Neural progenitor cell (in vitro differentiated cells): ENCODE measurements around the gene BEND6. TPM values are rescaled to one million over a fixed set of nuclear protein-coding genes. Genes with fewer than 3 reads are reported as not detected.

Source experiments
- DNase-seq: peaks from one replicate; pipeline ENCODE4 v3.0.0-alpha.2; 2016; ENCODE audit warnings: low spot score
- H2AFZ ChIP-seq: fragments of 200-600 bp; sonication (generic); replicated peaks from 2 replicates; pipeline ENCODE4 v1.6.1; 2016; ENCODE audit warnings: antibody characterized with exemption
- H3F3A ChIP-seq: fragments of 200-600 bp; sonication (generic); 2 replicates; pipeline ENCODE4 v1.6.1; 2016; ENCODE audit warnings: antibody characterized with exemption, low read depth
- H3K27ac ChIP-seq: fragments of 200-600 bp; sonication (generic); 2 replicates; pipeline ENCODE4 v1.5.1; 2016; ENCODE audit warnings: mild to moderate bottlenecking
- H3K27me3 ChIP-seq: fragments of 200-600 bp; sonication (generic); 2 replicates; pipeline ENCODE4 v1.6.1; 2016; ENCODE audit warnings: mild to moderate bottlenecking, moderate library complexity
- H3K36me3 ChIP-seq: fragments of 200-600 bp; sonication (generic); 2 replicates; pipeline ENCODE4 v1.5.1; 2016
- H3K4me1 ChIP-seq: fragments of 200-600 bp; sonication (generic); 2 replicates; pipeline ENCODE4 v1.6.1; 2016; ENCODE audit warnings: mixed run types
- H3K4me2 ChIP-seq: fragments of 200-600 bp; sonication (generic); 2 replicates; pipeline ENCODE4 v1.6.1; 2016
- H3K4me3 ChIP-seq: fragments of 200-600 bp; sonication (generic); 2 replicates; pipeline ENCODE4 v1.5.1; 2016
- H3K79me2 ChIP-seq: fragments of 200-600 bp; sonication (generic); 2 replicates; pipeline ENCODE4 v1.6.1; 2016; ENCODE audit warnings: low read depth
- H3K9ac ChIP-seq: fragments of 200-600 bp; sonication (generic); 2 replicates; pipeline ENCODE4 v1.6.1; 2016
- H3K9me3 ChIP-seq: fragments of 200-600 bp; sonication (generic); 2 replicates; pipeline ENCODE4 v1.5.1; 2016; ENCODE audit warnings: low read depth
- H4K20me1 ChIP-seq: fragments of 200-600 bp; sonication (generic); 2 replicates; pipeline ENCODE4 v1.6.1; 2016; ENCODE audit warnings: low read depth
- H3K27ac Mint-ChIP-seq: 3 replicates; pipeline ENCODE4 v1.8.0; 2021; ENCODE audit warnings: mixed read lengths
- H3K27me3 Mint-ChIP-seq: 2 replicates; pipeline ENCODE4 v1.8.0; 2022; ENCODE audit warnings: low read depth, mild to moderate bottlenecking, inconsistent platforms, moderate library complexity, mixed read lengths; ENCODE audit not compliant: insufficient read depth
- H3K36me3 Mint-ChIP-seq: 3 replicates; pipeline ENCODE4 v1.8.0; 2021; ENCODE audit warnings: mixed read lengths
- H3K4me1 Mint-ChIP-seq: 3 replicates; pipeline ENCODE4 v1.8.0; 2021; ENCODE audit warnings: mixed read lengths
- H3K4me3 Mint-ChIP-seq: 3 replicates; pipeline ENCODE4 v1.8.0; 2021; ENCODE audit warnings: mild to moderate bottlenecking, moderate library complexity, mixed read lengths
- H3K9me3 Mint-ChIP-seq: 3 replicates; pipeline ENCODE4 v1.8.0; 2020; ENCODE audit warnings: mixed read lengths
- EZH2 ChIP-seq: fragments of 200-600 bp; sonication (generic); IDR thresholded peaks from 2 replicates; pipeline ENCODE4 v1.6.1; 2017; ENCODE audit warnings: antibody characterized with exemption, mild to moderate bottlenecking, moderate library complexity
- EZH2phosphoT487 ChIP-seq: fragments of 200-600 bp; sonication (generic); IDR thresholded peaks from 2 replicates; pipeline ENCODE4 v1.6.1; 2017; ENCODE audit warnings: antibody characterized with exemption
- total RNA-seq: library from RNA; depleted of rRNA; stranded (reverse); fragments of >200 nt; gene quantifications from 2 replicates; pipeline ENCODE4 v1.2.3, GENCODE V29; 2015; ENCODE audit warnings: low replicate concordance
- TF ChIP-seq, protein P1 (sequence below): fragments of 200-600 bp; sonication (generic); IDR thresholded peaks from 2 replicates; pipeline ENCODE4 v1.5.1; 2017; ENCODE audit warnings: antibody characterized with exemption, mild to moderate bottlenecking

Gene BEND6
- total RNA-seq, 1 donor from 2014 or later: 2.4 TPM

DNA sequence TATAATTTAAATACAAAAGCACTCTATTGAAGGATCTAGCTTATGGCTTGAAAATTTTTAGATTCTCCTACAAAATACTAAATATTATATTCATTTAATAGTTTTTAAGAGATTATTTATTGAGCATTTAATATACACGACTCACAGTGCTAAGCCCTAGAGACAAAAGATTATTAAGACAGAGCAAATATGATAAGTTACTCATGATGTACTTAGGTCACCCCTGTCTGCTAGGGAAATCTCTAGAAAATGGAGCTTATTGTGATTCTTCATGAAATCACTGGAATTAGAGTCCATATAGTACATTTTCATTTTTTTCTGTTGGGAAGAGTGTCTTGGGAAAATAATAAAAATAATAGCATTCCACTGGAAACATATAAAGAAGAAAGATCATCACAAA lies 37.8 kb downstream of the BEND6 start:
- Histone ChIP-seq H3K9ac (no peak overlapping the region), H2AFZ (no peak overlapping the region), H4K20me1 (no peaks in the 10 kb centered on the region), H3K9me3 (no peaks in the 10 kb centered on the region), H3K79me2 (no peaks in the 10 kb centered on the region), H3K4me1 (no peaks in the 10 kb centered on the region), H3K27ac (no peak overlapping the region), H3F3A (no peaks in the 10 kb centered on the region), H3K4me2 (no peak overlapping the region), H3K4me3 (no peak overlapping the region), H3K27me3 (no peaks in the 10 kb centered on the region), H3K36me3 (no peaks in the 10 kb centered on the region)
- TF ChIP-seq EZH2: no peak
- TF ChIP-seq, protein P1, sequence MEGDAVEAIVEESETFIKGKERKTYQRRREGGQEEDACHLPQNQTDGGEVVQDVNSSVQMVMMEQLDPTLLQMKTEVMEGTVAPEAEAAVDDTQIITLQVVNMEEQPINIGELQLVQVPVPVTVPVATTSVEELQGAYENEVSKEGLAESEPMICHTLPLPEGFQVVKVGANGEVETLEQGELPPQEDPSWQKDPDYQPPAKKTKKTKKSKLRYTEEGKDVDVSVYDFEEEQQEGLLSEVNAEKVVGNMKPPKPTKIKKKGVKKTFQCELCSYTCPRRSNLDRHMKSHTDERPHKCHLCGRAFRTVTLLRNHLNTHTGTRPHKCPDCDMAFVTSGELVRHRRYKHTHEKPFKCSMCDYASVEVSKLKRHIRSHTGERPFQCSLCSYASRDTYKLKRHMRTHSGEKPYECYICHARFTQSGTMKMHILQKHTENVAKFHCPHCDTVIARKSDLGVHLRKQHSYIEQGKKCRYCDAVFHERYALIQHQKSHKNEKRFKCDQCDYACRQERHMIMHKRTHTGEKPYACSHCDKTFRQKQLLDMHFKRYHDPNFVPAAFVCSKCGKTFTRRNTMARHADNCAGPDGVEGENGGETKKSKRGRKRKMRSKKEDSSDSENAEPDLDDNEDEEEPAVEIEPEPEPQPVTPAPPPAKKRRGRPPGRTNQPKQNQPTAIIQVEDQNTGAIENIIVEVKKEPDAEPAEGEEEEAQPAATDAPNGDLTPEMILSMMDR: no peak
- TF ChIP-seq EZH2phosphoT487: no peak
- DNase-seq: no peak
- no peaks in the 10 kb centered on the region for H3K9me3 Mint-ChIP-seq
- no peaks in the 10 kb centered on the region for H3K4me1 Mint-ChIP-seq
- H3K4me3 Mint-ChIP-seq: no peak overlapping the region
- no peak overlapping the region for H3K27ac Mint-ChIP-seq
- H3K27me3 Mint-ChIP-seq: no peaks in the 10 kb centered on the region
- no peaks in the 10 kb centered on the region for H3K36me3 Mint-ChIP-seq

DNA sequence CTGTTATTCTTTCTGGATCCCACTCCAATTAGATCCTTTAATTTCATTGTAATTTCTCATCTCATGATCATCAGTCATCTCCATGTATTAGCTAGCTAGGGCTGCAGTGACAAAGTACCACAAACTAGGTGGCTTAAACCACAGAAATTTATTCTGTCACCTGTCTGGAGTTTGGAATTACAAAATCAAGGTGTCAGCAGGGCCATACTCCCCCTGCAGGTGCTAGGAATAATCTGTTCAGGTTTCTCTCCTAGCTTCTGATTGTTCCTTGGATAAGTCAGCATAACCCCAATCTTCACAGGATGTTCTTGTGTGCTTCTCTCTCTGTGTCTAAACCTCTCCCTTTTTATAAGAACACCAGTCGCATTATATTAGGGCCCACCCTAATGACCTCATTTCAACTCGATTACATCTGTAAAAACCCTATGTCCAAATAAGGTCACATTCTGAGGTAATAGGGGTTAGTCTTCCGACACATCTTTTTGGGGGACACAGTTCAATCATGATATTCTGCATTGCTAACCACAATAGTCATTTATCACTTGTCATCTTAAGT lies 40.5 kb downstream of the BEND6 start:
- Histone ChIP-seq H4K20me1 (no peaks in the 10 kb centered on the region), H3K4me1 (no peaks in the 10 kb centered on the region), H3K27me3 (no peaks in the 10 kb centered on the region), H2AFZ (no peak overlapping the region), H3K36me3 (no peaks in the 10 kb centered on the region), H3K4me2 (no peak overlapping the region), H3K4me3 (no peak overlapping the region), H3K79me2 (no peaks in the 10 kb centered on the region), H3K9ac (no peak overlapping the region), H3K27ac (no peak overlapping the region), H3K9me3 (peaks cover 5% of the 10 kb centered on the region), H3F3A (no peaks in the 10 kb centered on the region)
- Mint-ChIP-seq H3K27me3 (peaks cover 2% of the 10 kb centered on the region), H3K9me3 (peaks cover 10% of the 10 kb centered on the region), H3K4me3 (no peak overlapping the region), H3K36me3 (no peaks in the 10 kb centered on the region), H3K4me1 (no peaks in the 10 kb centered on the region), H3K27ac (no peak overlapping the region)
- TF ChIP-seq EZH2 (no peak), EZH2phosphoT487 (no peak)
- TF ChIP-seq, protein P1: peak; percentile 25
- DNase-seq: no peak

DNA sequence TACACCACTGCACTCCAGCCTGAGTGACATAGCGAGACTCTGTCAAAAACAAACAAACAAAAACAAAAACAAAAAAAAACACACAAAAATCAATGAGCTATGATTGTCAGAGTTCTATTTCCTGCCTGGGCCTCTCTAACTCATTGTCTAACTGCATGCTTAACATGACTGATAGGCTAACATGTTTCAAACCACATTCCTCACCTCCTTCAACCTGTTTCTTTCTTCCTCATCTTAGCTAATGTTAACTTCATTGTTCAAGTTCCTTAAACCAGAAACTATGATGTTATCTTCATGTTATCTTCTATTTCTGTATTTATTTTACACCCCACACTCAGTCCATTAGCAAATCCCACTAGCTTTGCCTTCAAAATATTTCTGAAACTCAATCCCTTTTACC lies 41.5 kb downstream of the BEND6 start:
- H3K4me3 ChIP-seq: no peak overlapping the region
- H3K4me1 ChIP-seq: no peaks in the 10 kb centered on the region
- H3K9me3 ChIP-seq: peaks cover 5% of the 10 kb centered on the region
- H3K27ac ChIP-seq: no peak overlapping the region
- no peaks in the 10 kb centered on the region for H3K36me3 Mint-ChIP-seq
- TF ChIP-seq, protein P1: no peak
- TF ChIP-seq EZH2phosphoT487: no peak
- peaks cover 2% of the 10 kb centered on the region for H3K27me3 Mint-ChIP-seq
- no peaks in the 10 kb centered on the region for H3K27me3 ChIP-seq
- H3K27ac Mint-ChIP-seq: no peak overlapping the region
- H3K4me3 Mint-ChIP-seq: no peak overlapping the region
- H3K4me2 ChIP-seq: no peak overlapping the region
- no peaks in the 10 kb centered on the region for H4K20me1 ChIP-seq
- no peaks in the 10 kb centered on the region for H3K36me3 ChIP-seq
- H3F3A ChIP-seq: no peaks in the 10 kb centered on the region
- H3K9me3 Mint-ChIP-seq: peaks cover 10% of the 10 kb centered on the region
- H2AFZ ChIP-seq: no peak overlapping the region
- H3K79me2 ChIP-seq: no peaks in the 10 kb centered on the region
- H3K9ac ChIP-seq: no peak overlapping the region
- H3K4me1 Mint-ChIP-seq: no peaks in the 10 kb centered on the region
- no peak for DNase-seq
